Measurements from ENCODE around the gene CD320.

DNA sequence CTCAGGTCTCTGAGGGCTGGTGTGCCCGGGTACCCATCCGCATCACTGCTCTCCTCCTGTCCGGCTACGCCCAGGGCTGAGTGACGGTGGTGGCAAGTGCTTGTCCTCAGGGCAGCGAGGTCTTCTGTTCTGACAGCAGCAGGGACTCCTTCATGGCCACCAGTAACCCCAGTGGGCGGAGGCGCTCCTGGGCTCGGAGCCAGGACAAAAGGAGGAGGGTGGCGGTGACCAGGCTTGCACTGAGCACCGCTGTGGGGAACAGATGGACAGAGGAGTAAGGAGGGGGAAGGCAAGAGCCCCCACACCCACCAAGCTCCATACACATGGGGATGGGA lies 5.8 kb downstream of the CD320 start:
- TF ChIP-seq CTCF (IDR thresholded peaks at IDR 0.05) (no peak), POLR2A (IDR thresholded peaks at IDR 0.05; ENCODE audit: low read length) (no peak), MYC (IDR thresholded peaks at IDR 0.05; ENCODE audit: borderline replicate concordance, low read length) (no peak), EHMT2 (IDR thresholded peaks at IDR 0.05; ENCODE audit: low read depth) (no peak), NFE2L2 (conservative IDR thresholded peaks at IDR 0.05; ENCODE audit: low read length) (no peak), MAFK (IDR thresholded peaks at IDR 0.05; ENCODE audit: partially characterized antibody) (no peak), CEBPB (IDR thresholded peaks at IDR 0.05) (no peak), EP300 (IDR thresholded peaks at IDR 0.05) (no peak)

Data from A549 (cell line).